Esophagus squamous epithelium (tissue), 5 donors: ENCODE data around the gene ZNF397. TPM values are rescaled to one million over a fixed set of nuclear protein-coding genes. Genes with fewer than 3 reads are reported as not detected.
A peak's percentile ranks its signal among the peaks of the same experiment; 100 is the strongest.

ENCODE experiments used
- DNase-seq: peaks from one replicate; lab custom pipeline; 2025; lab: John Stamatoyannopoulos, UW
- H3K27ac ChIP-seq, 4 donors: fragments of 200-600 bp; sonication (generic); one replicate each; pipeline ENCODE4 v1.5.1; 2016 to 2019; ENCODE audit warnings: mild to moderate bottlenecking in 1 of 4
- H3K27me3 ChIP-seq, 4 donors: fragments of 200-600 bp; sonication (generic); 1 replicate in 3 of 4; 2 replicates in 1 of 4; pipeline versions ENCODE4 v1.5.1 to v1.6.0; 2017 to 2021; ENCODE audit warnings: antibody characterized with exemption in 1 of 4
- H3K36me3 ChIP-seq, 3 donors: fragments of 200-600 bp; sonication (generic); one replicate each; pipeline ENCODE4 v1.5.1; 2016 to 2019
- H3K4me1 ChIP-seq, 3 donors: fragments of 200-600 bp; sonication (generic); one replicate each; pipeline ENCODE4 v1.5.1; 2017 to 2019
- H3K4me3 ChIP-seq, 4 donors: fragments of 200-600 bp; sonication (generic); 1 replicate in 3 of 4; 2 replicates in 1 of 4; pipeline ENCODE4 v1.5.1; 2016 to 2019; ENCODE audit warnings: mild to moderate bottlenecking in 2 of 4, moderate library complexity in 1 of 4
- H3K9me3 ChIP-seq, 3 donors: fragments of 200-600 bp; sonication (generic); one replicate each; pipeline ENCODE4 v1.5.1; 2016 to 2019
- POLR2A ChIP-seq, 4 donors: fragments of 450-650 bp; IDR thresholded peaks; one replicate each; pipeline ENCODE4 v1.6.1; 2017; ENCODE audit warnings: antibody characterized with exemption in 4 of 4, mild to moderate bottlenecking in 4 of 4, moderate library complexity in 3 of 4
- WGBS, 2 donors: methylation state at CpG; one replicate each; pipeline ENCODE4 v1.1.5; 2018; 5-methylcytosine and 5-hydroxymethylcytosine counted together
- intact Hi-C: fragments of 100-400 bp; cut with DNase I; formaldehyde crosslinking; loops from one replicate; pipeline ENCODE4 v1.15.0; 2022
- total RNA-seq, 4 donors: library from RNA; depleted of rRNA; stranded (reverse); fragments of >200 nt; gene quantifications; one replicate each; pipeline ENCODE4 v1.1.0, GENCODE V29; 2016
- TF ChIP-seq, protein P1 (sequence below), 6 experiments: fragments of 450-650 bp in 4 of 6; fragments of 200-600 bp in 2 of 6; sonication (generic) in 2 of 6; IDR thresholded peaks; one replicate each; pipeline ENCODE4 v1.5.1; 2016 to 2019; ENCODE audit warnings: antibody characterized with exemption in 6 of 6, mild to moderate bottlenecking in 4 of 6, moderate library complexity in 4 of 6
- donor health status: DM: yes; HTN: yes; CAD: no.

The ZNF397 gene
- total RNA-seq, 4 donors from 2014 or later, result 10.4 to 24.2 (median 15.5) TPM

DNA sequence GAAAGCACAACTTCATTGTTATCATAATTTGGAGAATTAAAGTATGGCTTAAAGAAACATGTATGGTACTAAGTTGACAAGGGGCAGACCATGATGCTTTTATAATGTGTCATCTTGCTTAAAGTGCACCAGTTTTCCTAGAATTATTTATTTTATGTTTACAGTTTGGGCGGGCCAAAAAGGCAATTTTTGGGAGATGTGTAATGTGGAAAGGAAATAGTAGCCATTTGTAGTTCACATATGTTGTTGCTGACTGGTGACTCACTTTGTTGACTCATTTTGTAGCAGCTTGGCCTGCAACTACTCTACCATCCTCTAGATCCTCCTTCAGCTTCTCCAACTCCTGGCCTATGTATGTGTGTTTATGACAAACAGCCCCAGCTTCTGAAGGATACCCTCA, 41.5 kb downstream of the ZNF397 start:
- 33 to 71% methylated on average over 1 of the region's 1 CpG for WGBS, 2 donors
- TF ChIP-seq, protein P1, sequence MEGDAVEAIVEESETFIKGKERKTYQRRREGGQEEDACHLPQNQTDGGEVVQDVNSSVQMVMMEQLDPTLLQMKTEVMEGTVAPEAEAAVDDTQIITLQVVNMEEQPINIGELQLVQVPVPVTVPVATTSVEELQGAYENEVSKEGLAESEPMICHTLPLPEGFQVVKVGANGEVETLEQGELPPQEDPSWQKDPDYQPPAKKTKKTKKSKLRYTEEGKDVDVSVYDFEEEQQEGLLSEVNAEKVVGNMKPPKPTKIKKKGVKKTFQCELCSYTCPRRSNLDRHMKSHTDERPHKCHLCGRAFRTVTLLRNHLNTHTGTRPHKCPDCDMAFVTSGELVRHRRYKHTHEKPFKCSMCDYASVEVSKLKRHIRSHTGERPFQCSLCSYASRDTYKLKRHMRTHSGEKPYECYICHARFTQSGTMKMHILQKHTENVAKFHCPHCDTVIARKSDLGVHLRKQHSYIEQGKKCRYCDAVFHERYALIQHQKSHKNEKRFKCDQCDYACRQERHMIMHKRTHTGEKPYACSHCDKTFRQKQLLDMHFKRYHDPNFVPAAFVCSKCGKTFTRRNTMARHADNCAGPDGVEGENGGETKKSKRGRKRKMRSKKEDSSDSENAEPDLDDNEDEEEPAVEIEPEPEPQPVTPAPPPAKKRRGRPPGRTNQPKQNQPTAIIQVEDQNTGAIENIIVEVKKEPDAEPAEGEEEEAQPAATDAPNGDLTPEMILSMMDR (IDR thresholded peaks at IDR 0.05), result no peak
- TF ChIP-seq POLR2A (IDR thresholded peaks at IDR 0.05), result no peak
- H3K27me3 ChIP-seq, result no peaks in the 10 kb centered on the region
- H3K4me3 ChIP-seq, result no peak overlapping the region
- peaks cover 0 to 26% (median 6%) of the 10 kb centered on the region in 3 donors for H3K36me3 ChIP-seq
- no peak for DNase-seq
- H3K27ac ChIP-seq, result no peak overlapping the region
- H3K4me1 ChIP-seq, result no peaks in the 10 kb centered on the region
- intact Hi-C loops, result no loop called here
- no peaks in the 10 kb centered on the region for H3K9me3 ChIP-seq

DNA sequence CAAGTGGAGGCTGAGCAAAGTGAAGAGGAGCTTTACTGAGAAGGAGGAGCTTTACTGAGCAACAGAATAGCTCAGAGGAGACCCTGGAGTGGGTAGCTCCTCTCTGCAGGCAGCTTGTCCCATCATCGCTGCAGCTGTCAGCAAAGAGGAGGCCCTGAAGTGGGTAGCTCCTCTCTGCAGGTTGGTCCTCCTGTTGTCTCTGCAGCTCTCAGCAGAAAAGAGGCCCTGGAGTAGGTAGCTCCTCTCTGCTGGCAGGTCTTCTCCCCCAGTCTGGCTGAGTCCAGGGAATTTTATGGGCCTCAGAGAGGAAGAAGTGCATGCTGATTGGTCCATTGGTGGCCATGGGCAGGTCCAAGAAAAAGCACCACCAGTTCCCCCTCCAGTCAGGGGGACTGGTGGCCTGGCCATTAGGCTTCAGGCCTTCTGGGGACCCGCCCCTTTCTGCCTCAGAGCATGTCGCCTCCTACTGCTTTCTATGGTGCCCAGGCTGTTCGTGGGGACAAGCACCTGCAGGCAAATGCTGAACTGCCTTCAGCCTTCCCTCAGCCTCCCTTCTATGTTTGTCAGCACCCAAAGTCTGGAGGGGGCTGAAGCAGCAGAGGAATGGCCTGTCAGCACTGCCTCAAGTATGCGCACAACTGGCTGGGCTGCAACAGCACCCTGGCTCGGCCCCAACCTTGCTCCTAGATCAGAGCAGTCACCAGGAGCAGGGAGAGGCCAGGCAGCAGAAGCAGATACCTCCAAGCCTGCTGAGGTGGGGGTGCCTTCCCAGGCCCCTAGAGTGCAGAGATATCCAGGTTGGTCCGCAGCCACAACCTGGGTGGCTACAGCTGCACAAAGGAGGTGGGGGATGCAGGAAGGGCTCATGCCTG, 43.3 kb downstream of the ZNF397 start:
- TF ChIP-seq, protein P1 (IDR thresholded peaks at IDR 0.05), result no peak
- TF ChIP-seq POLR2A (IDR thresholded peaks at IDR 0.05), result no peak
- WGBS, 2 donors, result 87 to 100% methylated on average over 1 to 3 of the region's 7 CpGs
- intact Hi-C loops, result no loop called here

DNA sequence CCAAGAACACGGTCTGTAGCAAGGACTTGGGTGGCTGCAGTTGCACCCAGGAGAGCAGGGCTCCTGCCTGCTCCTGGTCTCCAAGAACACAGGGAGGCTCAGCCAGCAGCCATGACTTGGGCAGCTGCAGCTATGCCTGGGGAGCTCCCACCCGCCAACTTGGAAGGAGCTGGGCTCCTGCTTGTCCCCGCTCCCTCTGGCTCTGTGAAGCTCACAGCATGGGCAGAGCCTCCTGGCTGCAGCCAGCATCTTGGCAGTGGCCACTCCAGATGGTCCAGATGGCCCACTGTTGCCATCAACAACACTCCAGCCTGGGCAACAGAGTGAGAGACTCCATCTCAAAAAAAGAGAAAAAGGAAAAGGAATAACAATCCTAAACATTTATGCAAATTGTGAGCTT, 44.0 kb downstream of the ZNF397 start:
- peaks cover 0 to 18% (median 5%) of the 10 kb centered on the region in 3 donors for H3K4me1 ChIP-seq
- no peak overlapping the region for H3K27ac ChIP-seq
- no peak overlapping the region for H3K4me3 ChIP-seq
- no peaks in the 10 kb centered on the region for H3K9me3 ChIP-seq
- WGBS, 2 donors, result no CpG with 5 or more reads among the region's 3 CpGs
- no peaks in the 10 kb centered on the region for H3K27me3 ChIP-seq
- intact Hi-C loops, result no loop called here
- no peak for DNase-seq
- peaks cover 0 to 26% (median 6%) of the 10 kb centered on the region in 3 donors for H3K36me3 ChIP-seq
- TF ChIP-seq POLR2A (IDR thresholded peaks at IDR 0.05), result no peak
- TF ChIP-seq, protein P1 (IDR thresholded peaks at IDR 0.05), result no peak

More for the DNA sequence above, 43.3 kb downstream of the ZNF397 start:
- no peak for DNase-seq
- no peak overlapping the region for H3K27ac ChIP-seq
- no peak overlapping the region for H3K4me3 ChIP-seq
- H3K9me3 ChIP-seq, result no peaks in the 10 kb centered on the region
- H3K36me3 ChIP-seq, result peaks cover 0 to 26% (median 6%) of the 10 kb centered on the region in 3 donors
- peaks cover 0 to 13% (median 3%) of the 10 kb centered on the region in 3 donors for H3K4me1 ChIP-seq
- no peaks in the 10 kb centered on the region for H3K27me3 ChIP-seq

DNA sequence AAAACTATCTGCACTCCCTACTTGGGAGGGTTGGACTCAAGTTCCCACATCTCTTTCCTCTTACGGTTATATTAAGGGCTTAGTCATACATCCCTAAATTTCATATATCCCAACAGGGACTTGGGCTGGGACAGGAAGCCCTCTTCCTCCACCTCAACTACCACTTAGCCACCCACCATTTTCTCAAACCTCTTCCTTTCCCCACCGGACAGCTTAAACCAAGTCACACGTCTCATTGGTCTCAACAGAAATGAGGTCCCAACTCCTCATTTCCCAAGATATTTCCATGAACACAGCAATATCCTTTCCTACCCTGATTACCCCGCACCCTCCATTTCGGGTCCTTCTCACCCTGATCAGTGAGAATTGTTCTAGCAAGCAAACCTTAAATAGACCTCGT, 48.5 kb downstream of the ZNF397 start:
- H3K9me3 ChIP-seq, result no peaks in the 10 kb centered on the region
- peaks cover 0 to 22% (median 0%) of the 10 kb centered on the region in 3 donors for H3K36me3 ChIP-seq
- DNase-seq, result no peak
- peak overlapping the region; percentile 65 to 88 (median 74) for H3K4me3 ChIP-seq
- no peak for TF ChIP-seq POLR2A (IDR thresholded peaks at IDR 0.05)
- TF ChIP-seq, protein P1 (IDR thresholded peaks at IDR 0.05), result no peak
- no peaks in the 10 kb centered on the region for H3K27me3 ChIP-seq
- intact Hi-C loops, result no loop called here
- H3K4me1 ChIP-seq, result peaks cover 6 to 43% (median 17%) of the 10 kb centered on the region in 3 donors
- peak overlapping the region; percentile 87 to 93 (median 91) for H3K27ac ChIP-seq
- 3 to 4% methylated on average over 6 of the region's 6 CpGs for WGBS, 2 donors

DNA sequence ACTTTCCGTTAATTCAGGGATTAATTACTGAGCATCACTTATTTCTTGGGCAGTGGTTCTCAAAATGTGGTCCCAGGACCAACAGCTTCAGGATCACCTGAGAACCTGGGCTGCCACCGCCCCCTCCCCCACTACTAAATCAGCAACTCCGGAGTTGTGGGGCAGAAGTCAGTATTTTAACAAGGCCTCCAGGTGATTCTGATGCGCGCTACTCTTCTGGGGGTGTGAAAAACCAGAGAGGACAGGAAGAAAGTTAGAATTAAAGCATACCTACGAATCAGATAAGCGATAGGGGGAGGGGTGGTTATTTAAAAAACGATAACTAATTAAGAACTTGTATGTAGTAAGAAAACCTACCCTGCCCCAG, 48.9 kb downstream of the ZNF397 start:
- intact Hi-C loops, result loop anchor here (5.0 kb wide), 1 partner anchor 47 kb away; the partner anchor contains the start of gene ZNF397
- Histone ChIP-seq H3K27ac (peak overlapping the region; percentile 87 to 93 (median 91)), H3K4me1 (peaks cover 6 to 43% (median 17%) of the 10 kb centered on the region in 3 donors), H3K9me3 (no peaks in the 10 kb centered on the region), H3K27me3 (no peaks in the 10 kb centered on the region), H3K36me3 (peaks cover 0 to 22% (median 0%) of the 10 kb centered on the region in 3 donors), H3K4me3 (peak overlapping the region; percentile 65 to 88 (median 74))
- WGBS, 2 donors, result 0 to 2% methylated on average over 6 to 8 of the region's 8 CpGs
- DNase-seq, result no peak
- TF ChIP-seq, protein P1 (IDR thresholded peaks at IDR 0.05), result no peak
- TF ChIP-seq POLR2A (IDR thresholded peaks at IDR 0.05), result no peak
